CD14-positive monocyte (primary cell): ENCODE results near the gene CARMIL1. TPM values are rescaled to one million over a fixed set of nuclear protein-coding genes. Genes with fewer than 3 reads are reported as not detected.

Experiments used
- DNase-seq, 3 donors: peaks; one replicate each; pipeline ENCODE4 v3.0.0-alpha.2; 2011 to 2022
- H2AFZ ChIP-seq: 2 replicates; pipeline ENCODE4 v1.6.0; 2012; ENCODE audit warnings: mild to moderate bottlenecking, low read depth, low read length, inconsistent platforms; ENCODE audit not compliant: insufficient read depth, poor library complexity, severe bottlenecking
- H3K27ac ChIP-seq, 2 donors: 1 replicate in 1 of 2; 2 replicates in 1 of 2; pipeline ENCODE4 v1.5.1; 2012 to 2013; ENCODE audit warnings: low read length in 2 of 2, control low read depth in 1 of 2, inconsistent platforms in 1 of 2, low read depth in 1 of 2, mild to moderate bottlenecking in 1 of 2
- H3K27me3 ChIP-seq, 2 donors: one replicate each; pipeline versions ENCODE4 v1.6.0 to v1.6.1; 2011 to 2013; ENCODE audit warnings: low read length in 2 of 2; ENCODE audit not compliant: control insufficient read depth in 2 of 2, insufficient read depth in 2 of 2
- H3K36me3 ChIP-seq, 2 donors: replicated peaks in 1 of 2; 1 replicate in 1 of 2; 2 replicates in 1 of 2; pipeline versions ENCODE4 v1.5.1 to v1.6.1; 2012 to 2013; ENCODE audit warnings: low read length in 2 of 2, control low read depth in 1 of 2, inconsistent platforms in 1 of 2, mild to moderate bottlenecking in 1 of 2; ENCODE audit not compliant: insufficient read depth in 2 of 2, control insufficient read depth in 1 of 2
- H3K4me1 ChIP-seq, 2 donors: 1 replicate in 1 of 2; 2 replicates in 1 of 2; pipeline versions ENCODE4 v1.5.1 to v1.6.1; 2012 to 2013; ENCODE audit warnings: low read length in 2 of 2, control low read depth in 1 of 2, inconsistent platforms in 1 of 2, mild to moderate bottlenecking in 1 of 2, moderate library complexity in 1 of 2; ENCODE audit not compliant: insufficient read depth in 2 of 2, control insufficient read depth in 1 of 2
- H3K4me2 ChIP-seq: replicated peaks from 2 replicates; pipeline ENCODE3; 2012; ENCODE audit warnings: low read length, moderate library complexity, mild to moderate bottlenecking; ENCODE audit not compliant: poor library complexity, severe bottlenecking; ENCODE audit errors: extremely low read depth
- H3K4me3 ChIP-seq, 3 experiments: fragments of 200-600 bp in 1 of 3; sonication (generic) in 1 of 3; replicated peaks in 1 of 3; 1 replicate in 2 of 3; 2 replicates in 1 of 3; pipeline ENCODE4 v1.5.1; 2011 to 2013; ENCODE audit warnings: low read length in 3 of 3, mild to moderate bottlenecking in 3 of 3, control low read depth in 2 of 3, low read depth in 2 of 3, inconsistent platforms in 1 of 3, moderate library complexity in 1 of 3
- H3K79me2 ChIP-seq: 2 replicates; pipeline ENCODE4 v1.6.0; 2012; ENCODE audit warnings: mild to moderate bottlenecking, control low read depth, inconsistent platforms, low read length, moderate library complexity; ENCODE audit not compliant: insufficient read depth
- H3K9ac ChIP-seq: 2 replicates; pipeline ENCODE4 v1.6.0; 2017; ENCODE audit warnings: low read length, mild to moderate bottlenecking; ENCODE audit not compliant: insufficient read depth, poor library complexity, severe bottlenecking
- H3K9me3 ChIP-seq, 2 donors: replicated peaks in 1 of 2; 1 replicate in 1 of 2; 2 replicates in 1 of 2; pipeline versions ENCODE4 v1.5.1 to v1.6.1; 2012 to 2013; ENCODE audit warnings: low read length in 2 of 2, control low read depth in 1 of 2; ENCODE audit not compliant: control insufficient read depth in 1 of 2, insufficient read depth in 1 of 2
- H4K20me1 ChIP-seq: 2 replicates; pipeline ENCODE4 v1.6.0; 2012; ENCODE audit warnings: mild to moderate bottlenecking, low read length, control low read depth, moderate library complexity; ENCODE audit not compliant: insufficient read depth
- H3K27ac Mint-ChIP-seq, 7 donors: one replicate each; pipeline ENCODE4 v1.8.0; 2020; ENCODE audit warnings: mild to moderate bottlenecking in 7 of 7, mixed read lengths in 7 of 7, moderate library complexity in 6 of 7, inconsistent platforms in 2 of 7
- H3K27me3 Mint-ChIP-seq, 3 donors: one replicate each; pipeline ENCODE4 v1.8.0; 2021 to 2022; ENCODE audit warnings: low read depth in 3 of 3, mild to moderate bottlenecking in 3 of 3, mixed read lengths in 3 of 3, moderate library complexity in 3 of 3, inconsistent platforms in 1 of 3
- H3K36me3 Mint-ChIP-seq, 2 donors: one replicate each; pipeline ENCODE4 v1.8.0; 2020; ENCODE audit warnings: mixed read lengths in 2 of 2, inconsistent platforms in 1 of 2, mild to moderate bottlenecking in 1 of 2
- H3K4me1 Mint-ChIP-seq: one replicate; pipeline ENCODE4 v1.8.0; 2020; ENCODE audit warnings: mild to moderate bottlenecking, mixed read lengths
- H3K4me3 Mint-ChIP-seq, 2 donors: one replicate each; pipeline ENCODE4 v1.8.0; 2020; ENCODE audit warnings: mild to moderate bottlenecking in 2 of 2, mixed read lengths in 2 of 2, moderate library complexity in 1 of 2
- H3K9me3 Mint-ChIP-seq, 7 donors: one replicate each; pipeline ENCODE4 v1.8.0; 2020 to 2022; ENCODE audit warnings: mixed read lengths in 7 of 7, mild to moderate bottlenecking in 6 of 7, moderate library complexity in 6 of 7, inconsistent platforms in 2 of 7
- CTCF ChIP-seq: fragments of 200-600 bp; IDR thresholded peaks from one replicate; pipeline ENCODE4 v1.8.0; 2022; ENCODE audit warnings: antibody characterized with exemption, mild to moderate bottlenecking
- WGBS: methylation state at CpG from one replicate; pipeline ENCODE4 v1.1.5; 2013; ENCODE audit warnings: missing lambda C conversion rate; ENCODE audit not compliant: insufficient coverage; 5-methylcytosine and 5-hydroxymethylcytosine counted together
- intact Hi-C, 2 donors: fragments of 100-400 bp; cut with micrococcal nuclease; formaldehyde crosslinking; loops; one replicate each; pipeline versions ENCODE4 v1.15.0 to v1.15.1; 2023
- polyA plus RNA-seq, 3 donors: library from polyadenylated mRNA; depleted of rRNA in 1 of 3; unstranded in 2 of 3; stranded (reverse) in 1 of 3; fragments of 300-500 nt in 2 of 3; fragments of >200 nt in 1 of 3; fragmentation: Illumina TruSeq in 2 of 3; gene quantifications; 1 replicate in 2 of 3; 2 replicates in 1 of 3; pipeline ENCODE4 v1.2.3, GENCODE V29; 2012 to 2021

Gene CARMIL1
- polyA plus RNA-seq, 3 donors: 0.30 to 0.49 (median 0.41) TPM

- DNase-seq: no peak
- Histone ChIP-seq H3K27me3 (no peaks in the 10 kb centered on the region), H3K79me2 (no peaks in the 10 kb centered on the region), H3K9me3 (no peaks in the 10 kb centered on the region), H3K9ac (no peak overlapping the region), H3K4me1 (no peaks in the 10 kb centered on the region), H3K36me3 (no peaks in the 10 kb centered on the region), H3K4me3 (no peak overlapping the region), H4K20me1 (no peaks in the 10 kb centered on the region), H2AFZ (no peak overlapping the region), H3K4me2 (no peak overlapping the region), H3K27ac (no peak overlapping the region)
- no peak overlapping the region for H3K27ac Mint-ChIP-seq
- H3K4me3 Mint-ChIP-seq: no peak overlapping the region
- intact Hi-C loops: loop anchor here in 1 of 2 donors (10.0 kb wide), 1 partner anchor 345 kb away; no protein-coding TSS in a partner anchor
- 100% methylated on average over 1 of the region's 4 CpGs for WGBS
- H3K9me3 Mint-ChIP-seq: peaks cover 0 to 3% (median 0%) of the 10 kb centered on the region in 7 donors
- peaks cover 2% of the 10 kb centered on the region for H3K4me1 Mint-ChIP-seq
- no peak for TF ChIP-seq CTCF
- peaks cover 0 to 2% (median 2%) of the 10 kb centered on the region in 3 donors for H3K27me3 Mint-ChIP-seq
- no peaks in the 10 kb centered on the region for H3K36me3 Mint-ChIP-seq
Observed at GRCh38 chr6:25259756-25260155, 19.4 kb upstream of the CARMIL1 start.

- no CpG with 5 or more reads among the region's 2 CpGs for WGBS
- no peak overlapping the region for H3K27ac ChIP-seq
- H3K36me3 Mint-ChIP-seq: no peaks in the 10 kb centered on the region
- H2AFZ ChIP-seq: no peak overlapping the region
- no peaks in the 10 kb centered on the region for H3K9me3 ChIP-seq
- peaks cover 0 to 2% (median 2%) of the 10 kb centered on the region in 3 donors for H3K27me3 Mint-ChIP-seq
- H3K4me3 Mint-ChIP-seq: no peak overlapping the region
- intact Hi-C loops: loop anchor here in 1 of 2 donors (2.0 to 10.0 kb wide), 2 partner anchors 227 to 341 kb away; no protein-coding TSS in a partner anchor
- H3K79me2 ChIP-seq: no peaks in the 10 kb centered on the region
- no peak overlapping the region for H3K27ac Mint-ChIP-seq
- no peaks in the 10 kb centered on the region for H3K27me3 ChIP-seq
- H3K36me3 ChIP-seq: no peaks in the 10 kb centered on the region
- peaks cover 1% of the 10 kb centered on the region for H3K4me1 Mint-ChIP-seq
- TF ChIP-seq CTCF: no peak
- H3K4me2 ChIP-seq: no peak overlapping the region
- H3K4me3 ChIP-seq: no peak overlapping the region
- DNase-seq: no peak
- H3K4me1 ChIP-seq: peaks cover 0 to 9% of the 10 kb centered on the region in 2 donors
- no peaks in the 10 kb centered on the region for H3K9me3 Mint-ChIP-seq
- no peaks in the 10 kb centered on the region for H4K20me1 ChIP-seq
- no peak overlapping the region for H3K9ac ChIP-seq
Observed at GRCh38 chr6:25263657-25264056, 15.5 kb upstream of the CARMIL1 start.
